ENCODE measurements around the gene SRGAP3. TPM values are rescaled to one million over a fixed set of nuclear protein-coding genes. Genes with fewer than 3 reads are reported as not detected.

SRGAP3 gene
- total RNA-seq, 5 donors from 2014 or later (not counting 1 experiment from before 2014, with no cell fraction given) = 1.4 to 4.4 (median 2.8) TPM

- H3K27ac ChIP-seq (ENCODE audit: low read length) = no peak overlapping the region
- no peaks in the 10 kb centered on the region for H3K36me3 ChIP-seq (ENCODE audit: control insufficient read depth in 2 of 2, extremely low read depth in 1 of 2, insufficient read depth in 1 of 2, low read length in 1 of 2)
- H3K9me3 ChIP-seq = no peaks in the 10 kb centered on the region
- ATAC-seq (replicated peaks in 1 of 4) (no peak), DNase-seq (no peak)
- Mint-ChIP-seq H3K9me3 (peaks cover 0 to 4% (median 1%) of the 10 kb centered on the region in 3 donors), H3K27me3 (no peaks in the 10 kb centered on the region), H3K4me3 (no peak overlapping the region), H3K36me3 (peaks cover under 1% of the 10 kb centered on the region), H3K27ac (no peak overlapping the region), H3K4me1 (peaks cover 0 to under 1% (median 0%) of the 10 kb centered on the region in 3 donors)
- H3K27me3 ChIP-seq (replicated peaks in 1 of 2; ENCODE audit: control insufficient read depth in 2 of 2, extremely low read depth in 1 of 2, insufficient read depth in 2 of 2, low read length in 1 of 2) = no peaks in the 10 kb centered on the region
- 60% methylated on average over 1 of the region's 1 CpG for WGBS (ENCODE audit: insufficient coverage)
- no peak overlapping the region for H3K4me3 ChIP-seq (ENCODE audit: control insufficient read depth in 1 of 2, extremely low read depth in 1 of 2, low read length in 1 of 2)
- CTCF ChIA-PET = no interaction called here
- H3K4me1 ChIP-seq (ENCODE audit: control insufficient read depth in 1 of 2, extremely low read depth in 1 of 2, insufficient read depth in 2 of 2, low read length in 2 of 2) = no peaks in the 10 kb centered on the region
- POLR2A ChIA-PET = no interaction called here
These were observed 92.8 kb downstream of the SRGAP3 start for GRCh38 chr3:9156604-9157003.

GRCh38 chr3:9155028-9155427 is 94.4 kb downstream of the SRGAP3 start:
- H3K27me3 Mint-ChIP-seq = no peaks in the 10 kb centered on the region
- peaks cover 0 to 4% of the 10 kb centered on the region in 2 experiments for H3K27me3 ChIP-seq (replicated peaks in 1 of 2; ENCODE audit: control insufficient read depth in 2 of 2, extremely low read depth in 1 of 2, insufficient read depth in 2 of 2, low read length in 1 of 2)
- H3K4me1 Mint-ChIP-seq = no peaks in the 10 kb centered on the region
- H3K9me3 ChIP-seq = no peaks in the 10 kb centered on the region
- POLR2A ChIA-PET = no interaction called here
- WGBS (ENCODE audit: insufficient coverage) = 77% methylated on average over 3 of the region's 4 CpGs
- CTCF ChIA-PET = no interaction called here
- H3K27ac ChIP-seq (ENCODE audit: low read length) = no peak overlapping the region
- no peak overlapping the region for H3K27ac Mint-ChIP-seq
- no peak overlapping the region for H3K4me3 ChIP-seq (ENCODE audit: control insufficient read depth in 1 of 2, extremely low read depth in 1 of 2, low read length in 1 of 2)
- no peak for ATAC-seq (replicated peaks in 1 of 4)
- H3K4me3 Mint-ChIP-seq = no peak overlapping the region
- H3K36me3 ChIP-seq (ENCODE audit: control insufficient read depth in 2 of 2, extremely low read depth in 1 of 2, insufficient read depth in 1 of 2, low read length in 1 of 2) = no peaks in the 10 kb centered on the region
- peaks cover 11 to 18% (median 15%) of the 10 kb centered on the region in 3 donors for H3K9me3 Mint-ChIP-seq
- H3K4me1 ChIP-seq (ENCODE audit: control insufficient read depth in 1 of 2, extremely low read depth in 1 of 2, insufficient read depth in 2 of 2, low read length in 2 of 2) = no peaks in the 10 kb centered on the region
- H3K36me3 Mint-ChIP-seq = peaks cover 12% of the 10 kb centered on the region
- no peak for DNase-seq

- peaks cover 11 to 20% (median 18%) of the 10 kb centered on the region in 3 donors for H3K9me3 Mint-ChIP-seq
- H3K27me3 ChIP-seq (replicated peaks in 1 of 2; ENCODE audit: control insufficient read depth in 2 of 2, extremely low read depth in 1 of 2, insufficient read depth in 2 of 2, low read length in 1 of 2) = peaks cover 0 to 4% of the 10 kb centered on the region in 2 experiments
- H3K9me3 ChIP-seq = no peaks in the 10 kb centered on the region
- H3K4me1 ChIP-seq (ENCODE audit: control insufficient read depth in 1 of 2, extremely low read depth in 1 of 2, insufficient read depth in 2 of 2, low read length in 2 of 2) = no peaks in the 10 kb centered on the region
- no peak overlapping the region for H3K27ac Mint-ChIP-seq
- POLR2A ChIA-PET = no interaction called here
- H3K36me3 Mint-ChIP-seq = peaks cover 12% of the 10 kb centered on the region
- H3K36me3 ChIP-seq (ENCODE audit: control insufficient read depth in 2 of 2, extremely low read depth in 1 of 2, insufficient read depth in 1 of 2, low read length in 1 of 2) = no peaks in the 10 kb centered on the region
- no peak overlapping the region for H3K27ac ChIP-seq (ENCODE audit: low read length)
- no peaks in the 10 kb centered on the region for H3K27me3 Mint-ChIP-seq
- CTCF ChIA-PET = no interaction called here
- H3K4me3 ChIP-seq (ENCODE audit: control insufficient read depth in 1 of 2, extremely low read depth in 1 of 2, low read length in 1 of 2) = no peak overlapping the region
- no peaks in the 10 kb centered on the region for H3K4me1 Mint-ChIP-seq
- ATAC-seq (replicated peaks in 1 of 4) = no peak
- no peak overlapping the region for H3K4me3 Mint-ChIP-seq
- DNase-seq = no peak
- WGBS (ENCODE audit: insufficient coverage) = 86% methylated on average over 8 of the region's 14 CpGs
These were observed 95.4 kb downstream of the SRGAP3 start for GRCh38 chr3:9153904-9154619.

GRCh38 chr3:9151240-9151639 is 98.2 kb downstream of the SRGAP3 start:
- ChIA-PET POLR2A (no interaction called here), CTCF (no interaction called here)
- peaks cover 0 to 7% of the 10 kb centered on the region in 2 experiments for H3K27me3 ChIP-seq (replicated peaks in 1 of 2; ENCODE audit: control insufficient read depth in 2 of 2, extremely low read depth in 1 of 2, insufficient read depth in 2 of 2, low read length in 1 of 2)
- Mint-ChIP-seq H3K27me3 (peaks cover 0 to 1% of the 10 kb centered on the region in 2 donors), H3K9me3 (peaks cover 11 to 20% (median 18%) of the 10 kb centered on the region in 3 donors), H3K36me3 (peaks cover 12% of the 10 kb centered on the region), H3K27ac (no peak overlapping the region), H3K4me3 (no peak overlapping the region), H3K4me1 (no peaks in the 10 kb centered on the region)
- no peak for DNase-seq
- H3K36me3 ChIP-seq (ENCODE audit: control insufficient read depth in 2 of 2, extremely low read depth in 1 of 2, insufficient read depth in 1 of 2, low read length in 1 of 2) = no peaks in the 10 kb centered on the region
- 85% methylated on average over 7 of the region's 8 CpGs for WGBS (ENCODE audit: insufficient coverage)
- H3K4me1 ChIP-seq (ENCODE audit: control insufficient read depth in 1 of 2, extremely low read depth in 1 of 2, insufficient read depth in 2 of 2, low read length in 2 of 2) = peaks cover 0 to 3% of the 10 kb centered on the region in 2 experiments
- no peak for ATAC-seq (replicated peaks in 1 of 4)
- H3K27ac ChIP-seq (ENCODE audit: low read length) = no peak overlapping the region
- H3K9me3 ChIP-seq = no peaks in the 10 kb centered on the region
- H3K4me3 ChIP-seq (ENCODE audit: control insufficient read depth in 1 of 2, extremely low read depth in 1 of 2, low read length in 1 of 2) = no peak overlapping the region

- Mint-ChIP-seq H3K36me3 (peaks cover 15% of the 10 kb centered on the region), H3K9me3 (peaks cover 11 to 22% (median 18%) of the 10 kb centered on the region in 3 donors), H3K27ac (no peak overlapping the region), H3K4me3 (no peak overlapping the region), H3K27me3 (peaks cover 0 to 1% of the 10 kb centered on the region in 2 donors), H3K4me1 (no peaks in the 10 kb centered on the region)
- no peaks in the 10 kb centered on the region for H3K36me3 ChIP-seq (ENCODE audit: control insufficient read depth in 2 of 2, extremely low read depth in 1 of 2, insufficient read depth in 1 of 2, low read length in 1 of 2)
- POLR2A ChIA-PET = no interaction called here
- ATAC-seq (replicated peaks in 1 of 4) (no peak), DNase-seq (no peak)
- peaks cover 0 to 3% of the 10 kb centered on the region in 2 experiments for H3K4me1 ChIP-seq (ENCODE audit: control insufficient read depth in 1 of 2, extremely low read depth in 1 of 2, insufficient read depth in 2 of 2, low read length in 2 of 2)
- H3K27ac ChIP-seq (ENCODE audit: low read length) = no peak overlapping the region
- CTCF ChIA-PET = no interaction called here
- no peak overlapping the region for H3K4me3 ChIP-seq (ENCODE audit: control insufficient read depth in 1 of 2, extremely low read depth in 1 of 2, low read length in 1 of 2)
- 100% methylated on average over 4 of the region's 5 CpGs for WGBS (ENCODE audit: insufficient coverage)
- no peaks in the 10 kb centered on the region for H3K9me3 ChIP-seq
- peaks cover 0 to 7% of the 10 kb centered on the region in 2 experiments for H3K27me3 ChIP-seq (replicated peaks in 1 of 2; ENCODE audit: control insufficient read depth in 2 of 2, extremely low read depth in 1 of 2, insufficient read depth in 2 of 2, low read length in 1 of 2)
These were observed 99.9 kb downstream of the SRGAP3 start for GRCh38 chr3:9149566-9149965.

- peaks cover 1 to 4% of the 10 kb centered on the region in 2 donors for H3K27me3 Mint-ChIP-seq
- ChIA-PET CTCF (no interaction called here), POLR2A (no interaction called here)
- peaks cover 15% of the 10 kb centered on the region for H3K36me3 Mint-ChIP-seq
- no peak overlapping the region for H3K4me3 ChIP-seq (ENCODE audit: control insufficient read depth in 1 of 2, extremely low read depth in 1 of 2, low read length in 1 of 2)
- no peaks in the 10 kb centered on the region for H3K9me3 ChIP-seq
- 100% methylated on average over 1 of the region's 7 CpGs for WGBS (ENCODE audit: insufficient coverage)
- DNase-seq = no peak
- H3K27me3 ChIP-seq (replicated peaks in 1 of 2; ENCODE audit: control insufficient read depth in 2 of 2, extremely low read depth in 1 of 2, insufficient read depth in 2 of 2, low read length in 1 of 2) = peaks cover 0 to 7% of the 10 kb centered on the region in 2 experiments
- no peak for ATAC-seq (replicated peaks in 1 of 4)
- H3K4me1 Mint-ChIP-seq = no peaks in the 10 kb centered on the region
- no peak overlapping the region for H3K27ac ChIP-seq (ENCODE audit: low read length)
- no peak overlapping the region for H3K27ac Mint-ChIP-seq
- H3K36me3 ChIP-seq (ENCODE audit: control insufficient read depth in 2 of 2, extremely low read depth in 1 of 2, insufficient read depth in 1 of 2, low read length in 1 of 2) = no peaks in the 10 kb centered on the region
- H3K4me1 ChIP-seq (ENCODE audit: control insufficient read depth in 1 of 2, extremely low read depth in 1 of 2, insufficient read depth in 2 of 2, low read length in 2 of 2) = peaks cover 0 to 3% of the 10 kb centered on the region in 2 experiments
- H3K4me3 Mint-ChIP-seq = no peak overlapping the region
- H3K9me3 Mint-ChIP-seq = peaks cover 11 to 23% (median 18%) of the 10 kb centered on the region in 3 donors
These were observed 101.6 kb downstream of the SRGAP3 start for GRCh38 chr3:9147896-9148266.
